ENCODE results near the gene NKTR.
"Not testable (repeated sequence)": the region's sequence is repeated elsewhere in the genome, so short reads cannot be mapped to it uniquely, and the experiment has no call there.

The NKTR gene

GRCh38 chr3:42597098-42597497 is 3.4 kb upstream of the NKTR start:
- not testable (repeated sequence) for DNase-seq

GRCh38 chr3:42600958-42601675 is 631 bp downstream of the NKTR start:
- peak; percentile 85 to 87 for DNase-seq

- DNase-seq, result peak in 1 of 2 experiments; percentile 23
These were observed 1.6 kb downstream of the NKTR start for GRCh38 chr3:42601896-42602581.

- DNase-seq, result no peak
These were observed 2.5 kb downstream of the NKTR start for GRCh38 chr3:42602961-42603360.

GRCh38 chr3:42605546-42606173 is 5.2 kb downstream of the NKTR start:
- DNase-seq, result no peak

GRCh38 chr3:42608581-42608980 is 8.1 kb downstream of the NKTR start:
- no peak for DNase-seq

GRCh38 chr3:42610976-42611375 is 10.5 kb downstream of the NKTR start:
- no peak for DNase-seq

GRCh38 chr3:42612217-42612616 is 11.7 kb downstream of the NKTR start:
- no peak for DNase-seq

- DNase-seq, result no peak
These were observed 12.4 kb downstream of the NKTR start for GRCh38 chr3:42612928-42613327.

- peak; percentile 26 to 54 for DNase-seq
These were observed 13.0 kb downstream of the NKTR start for GRCh38 chr3:42613462-42613861.

- no peak for DNase-seq
These were observed 31.1 kb downstream of the NKTR start for GRCh38 chr3:42631620-42632019.

- DNase-seq, result no peak
These were observed 31.7 kb downstream of the NKTR start for GRCh38 chr3:42632146-42632545.

- DNase-seq, result no peak
These were observed 33.1 kb downstream of the NKTR start for GRCh38 chr3:42633544-42633943.

- DNase-seq, result peak; percentile 26 to 31
These were observed 34.6 kb downstream of the NKTR start for GRCh38 chr3:42635111-42635510.

GRCh38 chr3:42637001-42637400 is 36.5 kb downstream of the NKTR start:
- DNase-seq, result no peak

GRCh38 chr3:42638339-42638842 is 37.9 kb downstream of the NKTR start:
- no peak for DNase-seq

GRCh38 chr3:42639192-42639591 is 38.7 kb downstream of the NKTR start:
- no peak for DNase-seq

GRCh38 chr3:42640129-42640528 is 39.6 kb downstream of the NKTR start:
- no peak for DNase-seq

GRCh38 chr3:42640771-42641370 is 40.4 kb downstream of the NKTR start:
- no peak for DNase-seq

- no peak for DNase-seq
These were observed 47.5 kb downstream of the NKTR start for GRCh38 chr3:42647821-42648459.

GRCh38 chr3:42649006-42649405 is 48.5 kb downstream of the NKTR start:
- DNase-seq, result no peak

- no peak for DNase-seq
These were observed 49.3 kb downstream of the NKTR start for GRCh38 chr3:42649783-42650182.

Data from AML-193 (cell line).